ENCODE measurements around the gene CD52.

GRCh38 chr1:26346274-26347033 is 28.7 kb downstream of the CD52 start:
- no peak for TF ChIP-seq CTCF (IDR thresholded peaks at IDR 0.05; ENCODE audit: low read length)
- TF ChIP-seq EZH2 (IDR thresholded peaks at IDR 0.05; ENCODE audit: borderline replicate concordance, low read length): no peak
